Activated T-helper 1 cell treated with anti-CD3 and anti-CD28 coated beads, Interleukin-2, amount 50 U/mL, for 16 hours (primary cell): ENCODE results near the gene FOXD2.

ENCODE experiments used
- DNase-seq, 2 donors: peaks; one replicate each; pipeline ENCODE4 v3.0.0-alpha.2; 2020; ENCODE audit warnings: low read depth in 1 of 2, low spot score in 1 of 2

FOXD2 gene

DNA sequence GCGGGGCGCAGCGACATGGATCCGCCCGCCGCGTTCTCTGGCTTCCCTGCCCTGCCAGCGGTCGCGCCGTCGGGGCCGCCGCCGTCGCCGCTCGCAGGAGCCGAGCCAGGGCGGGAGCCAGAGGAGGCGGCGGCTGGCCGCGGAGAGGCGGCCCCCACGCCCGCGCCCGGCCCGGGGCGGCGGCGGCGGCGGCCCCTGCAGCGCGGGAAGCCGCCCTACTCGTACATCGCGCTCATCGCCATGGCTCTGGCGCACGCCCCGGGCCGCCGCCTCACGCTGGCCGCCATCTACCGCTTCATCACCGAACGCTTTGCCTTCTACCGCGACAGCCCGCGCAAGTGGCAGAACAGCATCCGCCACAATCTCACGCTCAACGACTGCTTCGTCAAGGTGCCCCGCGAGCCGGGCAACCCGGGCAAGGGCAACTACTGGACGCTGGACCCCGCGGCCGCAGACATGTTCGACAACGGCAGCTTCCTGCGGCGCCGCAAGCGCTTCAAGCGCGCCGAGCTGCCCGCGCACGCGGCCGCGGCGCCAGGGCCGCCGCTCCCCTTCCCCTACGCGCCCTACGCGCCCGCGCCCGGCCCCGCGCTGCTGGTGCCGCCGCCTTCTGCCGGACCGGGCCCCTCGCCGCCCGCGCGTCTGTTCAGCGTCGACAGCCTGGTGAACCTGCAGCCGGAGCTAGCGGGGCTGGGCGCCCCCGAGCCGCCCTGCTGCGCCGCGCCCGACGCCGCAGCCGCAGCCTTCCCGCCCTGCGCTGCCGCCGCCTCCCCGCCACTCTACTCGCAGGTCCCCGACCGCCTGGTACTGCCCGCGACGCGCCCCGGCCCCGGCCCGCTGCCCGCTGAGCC lies 21.3 kb upstream of the FOXD2 start:
- no peak for DNase-seq

DNA sequence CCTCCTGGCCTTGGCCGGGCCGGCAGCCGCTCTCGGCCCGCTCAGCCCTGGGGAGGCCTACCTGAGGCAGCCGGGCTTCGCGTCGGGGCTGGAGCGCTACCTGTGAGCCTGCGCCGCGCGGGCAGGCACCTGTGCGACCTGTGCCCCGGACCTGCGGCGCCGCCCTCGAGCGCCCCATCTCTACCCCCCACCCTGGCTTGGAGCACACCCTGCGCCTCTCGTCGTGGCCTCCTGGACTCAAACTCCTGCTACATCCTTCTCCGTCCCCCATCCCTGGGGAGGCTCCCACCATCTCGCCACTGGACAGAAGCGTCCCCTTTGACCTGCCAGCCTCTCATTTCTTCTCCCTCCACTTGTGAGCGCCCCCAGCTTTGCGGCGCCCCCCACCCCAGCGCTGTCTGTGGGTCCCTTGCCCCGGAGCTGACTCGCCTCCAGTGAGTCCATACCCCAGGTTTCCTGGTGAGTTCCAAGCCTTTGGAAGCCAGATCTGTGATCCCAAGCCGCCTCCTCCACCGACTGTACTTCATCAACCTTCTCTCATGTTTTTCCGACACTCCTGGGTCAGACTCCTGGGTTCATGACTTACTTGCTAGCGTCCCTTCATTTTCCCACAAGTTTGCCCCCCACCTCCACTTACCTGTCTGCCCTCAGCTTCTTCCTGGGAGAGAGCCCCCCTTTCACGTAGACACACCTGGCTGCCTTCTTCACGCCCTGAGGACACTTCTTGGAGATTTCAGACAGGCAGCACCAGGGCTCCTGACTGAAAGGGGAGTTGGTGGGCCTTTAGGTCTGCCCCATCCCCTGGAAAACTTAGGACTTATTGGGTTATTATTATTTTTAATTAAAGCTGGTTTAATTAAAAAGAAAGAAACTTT lies 20.4 kb upstream of the FOXD2 start:
- DNase-seq: no peak

DNA sequence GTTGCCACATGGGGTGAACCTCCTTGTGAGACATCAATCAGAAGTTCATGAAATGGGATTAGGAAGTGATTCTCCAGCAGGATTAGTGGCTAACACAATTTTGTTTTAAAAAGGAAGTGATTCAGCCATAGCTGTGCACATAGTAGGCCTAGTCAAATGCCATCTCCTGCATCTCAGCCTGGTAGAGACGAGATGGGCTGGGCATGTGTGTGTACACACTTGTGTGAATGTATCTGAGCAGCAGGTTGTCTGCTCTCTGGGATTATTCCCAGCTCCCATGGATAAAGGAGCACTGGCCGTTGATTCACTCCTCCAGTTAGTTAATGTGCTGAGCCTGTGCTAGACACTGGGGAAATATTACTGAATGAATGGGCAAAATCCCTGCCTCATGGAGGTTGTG lies 19.7 kb upstream of the FOXD2 start:
- no peak for DNase-seq

DNA sequence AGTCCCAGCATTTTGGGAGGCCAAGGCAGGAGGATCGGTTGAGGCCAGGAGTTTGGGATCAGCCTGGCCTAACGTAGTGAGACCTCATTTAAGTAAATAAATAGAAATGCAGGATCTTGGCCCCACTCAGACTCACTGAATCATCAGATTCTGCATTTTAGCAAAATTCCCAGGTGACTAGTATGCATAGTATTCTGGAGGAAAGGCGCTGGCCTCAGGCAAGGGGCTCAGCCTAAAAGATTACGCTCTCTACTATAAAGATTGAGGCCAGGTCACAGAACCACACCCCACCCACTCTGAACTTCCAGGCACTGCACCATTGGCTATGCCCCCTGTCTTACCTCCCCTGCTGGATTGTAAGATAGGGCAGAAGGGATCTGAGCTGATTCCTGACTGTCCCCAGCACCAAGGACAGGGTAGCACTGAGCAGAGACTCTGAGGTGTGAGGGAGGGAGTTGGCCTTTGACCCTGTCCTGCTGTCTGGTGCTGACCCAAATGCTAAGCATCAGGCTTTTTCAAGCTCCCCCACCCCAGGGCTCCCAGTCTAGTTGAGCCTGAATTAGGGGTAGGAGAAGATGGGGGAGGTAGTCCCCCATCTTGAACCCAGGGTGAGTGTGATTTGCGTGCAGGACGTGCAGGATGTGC lies 19.0 kb upstream of the FOXD2 start:
- no peak for DNase-seq

DNA sequence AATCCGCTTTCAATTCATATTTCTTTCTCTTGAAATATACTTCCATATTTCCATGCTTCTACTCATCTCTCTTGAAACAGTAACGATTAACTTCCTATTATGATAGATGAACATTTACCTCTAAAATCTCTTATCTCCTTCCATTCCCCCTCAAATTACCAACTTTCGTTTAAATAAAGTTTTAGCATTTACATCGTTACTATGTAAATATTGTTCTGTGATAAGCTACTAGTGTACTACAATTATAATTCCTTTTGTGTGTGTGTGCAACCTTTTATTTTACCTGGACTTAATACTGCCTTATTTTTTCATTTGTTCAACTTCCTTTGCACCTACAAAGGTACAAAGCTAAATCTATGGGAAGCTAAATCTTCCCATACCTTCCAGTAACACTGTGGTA lies 17.3 kb upstream of the FOXD2 start:
- no peak for DNase-seq

DNA sequence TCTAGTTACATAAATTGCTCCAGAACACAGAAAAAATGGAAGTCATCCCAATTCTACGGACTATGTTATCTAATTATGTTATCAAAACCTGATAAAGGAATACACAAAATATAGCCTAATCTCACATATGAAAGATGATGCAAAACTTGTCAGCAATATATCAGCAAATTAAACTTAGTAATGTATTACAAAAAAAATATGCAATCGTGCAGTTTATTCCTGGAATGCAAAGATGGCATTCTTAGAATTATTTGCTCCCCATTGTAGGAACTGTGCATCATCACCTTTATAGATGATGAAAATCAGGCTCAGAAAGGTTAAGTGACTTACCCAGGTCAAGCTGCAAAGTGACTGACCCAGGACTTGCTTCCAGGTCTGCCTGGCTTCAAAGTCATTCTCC lies 14.0 kb upstream of the FOXD2 start:
- DNase-seq: no peak

DNA sequence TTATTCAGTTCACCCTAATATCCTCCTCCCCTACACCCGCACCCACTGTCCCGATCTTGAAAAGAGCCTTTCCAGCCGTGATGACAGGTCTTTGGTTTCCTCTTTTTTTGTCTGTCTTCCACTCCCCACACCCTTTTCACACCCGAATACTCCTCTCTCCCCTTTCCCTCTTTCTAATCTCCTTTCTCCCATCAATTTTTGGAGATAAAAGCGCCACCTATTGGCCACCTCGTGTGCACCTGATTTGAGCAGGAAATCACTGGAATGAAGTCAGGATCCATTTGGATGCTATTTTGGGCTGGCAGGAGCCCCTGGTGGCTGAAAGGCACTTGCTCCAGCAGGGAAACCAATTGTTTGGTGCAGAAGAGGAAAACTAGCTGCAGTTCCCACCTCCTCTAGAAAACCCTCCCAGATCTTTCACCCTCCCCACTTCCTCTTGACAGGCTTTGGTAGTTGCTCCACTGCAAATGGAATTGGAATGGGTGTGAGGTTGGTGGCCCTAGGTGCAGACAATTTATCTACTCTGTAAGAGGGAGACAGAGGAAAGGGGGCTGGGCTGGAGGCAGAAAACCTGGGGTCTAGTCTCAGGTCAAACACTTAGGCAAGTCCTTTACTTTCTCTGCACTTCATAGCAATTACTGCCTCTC lies 13.4 kb upstream of the FOXD2 start:
- no peak for DNase-seq

DNA sequence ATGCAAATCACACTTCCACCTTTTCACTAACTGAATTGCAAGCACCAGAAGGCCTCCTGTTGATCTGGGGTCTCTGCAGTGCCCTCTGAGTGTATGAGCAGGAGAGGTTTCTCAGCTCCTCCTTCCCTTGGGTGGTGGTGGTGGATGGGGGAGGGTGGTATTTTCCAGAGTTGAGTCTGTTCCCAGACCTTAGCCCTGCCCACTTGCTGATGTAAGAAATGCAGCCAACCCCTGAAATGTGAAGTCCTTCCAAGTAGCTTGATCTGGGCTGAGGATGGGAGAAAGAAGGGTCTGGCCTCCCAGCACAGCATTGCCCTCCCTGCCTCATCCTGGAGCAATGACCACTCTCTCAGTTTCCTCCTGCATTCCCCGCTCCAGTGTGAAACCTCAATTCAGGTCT lies 6.3 kb upstream of the FOXD2 start:
- DNase-seq: no peak

DNA sequence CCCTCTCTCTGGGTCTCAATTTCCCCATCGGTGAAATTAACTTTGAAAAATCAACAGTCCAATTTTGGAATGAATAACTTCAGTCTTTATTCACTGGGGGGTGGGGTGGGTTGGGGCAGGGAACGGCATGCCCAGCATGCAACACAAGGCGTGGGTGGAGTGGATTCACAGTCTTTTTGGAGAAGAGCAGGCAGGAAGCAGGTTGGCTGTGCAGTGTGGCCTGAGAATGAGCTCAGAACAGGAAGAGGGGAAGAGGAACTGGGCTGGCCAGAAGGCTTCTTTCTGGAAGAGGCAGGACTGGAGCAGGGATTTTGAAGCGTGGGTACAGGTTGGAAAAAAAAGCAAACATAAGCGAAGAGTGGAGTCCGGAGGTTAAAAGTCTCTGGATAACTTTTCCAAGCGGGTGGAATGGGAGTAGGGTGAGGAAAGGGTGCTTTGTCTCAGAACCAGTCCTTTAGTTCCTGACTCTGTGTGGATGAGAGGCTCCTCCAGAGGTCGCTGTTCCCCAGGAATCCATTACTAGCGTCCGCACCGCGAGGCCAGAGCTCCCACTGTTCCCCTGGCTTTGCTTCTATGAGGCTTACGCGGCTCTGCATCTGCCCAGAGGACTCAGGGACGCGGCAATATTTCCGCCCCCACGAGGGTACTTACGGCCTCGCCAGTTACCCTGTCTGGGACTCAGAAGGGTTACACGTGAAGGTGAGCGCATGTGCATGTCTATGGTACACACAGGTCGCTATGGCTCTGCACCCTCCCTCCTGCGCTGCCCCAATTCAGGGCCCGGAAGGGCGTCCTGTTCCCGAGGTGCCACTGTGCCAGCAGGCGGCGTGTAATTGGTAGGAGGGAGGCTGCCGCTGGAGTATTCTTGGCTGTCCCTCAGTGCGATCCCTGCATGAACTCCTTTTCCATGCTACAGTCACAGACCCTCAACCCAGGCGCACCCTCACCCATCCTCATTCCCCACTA lies 5.5 kb upstream of the FOXD2 start:
- peak; percentile 28 to 32 for DNase-seq

DNA sequence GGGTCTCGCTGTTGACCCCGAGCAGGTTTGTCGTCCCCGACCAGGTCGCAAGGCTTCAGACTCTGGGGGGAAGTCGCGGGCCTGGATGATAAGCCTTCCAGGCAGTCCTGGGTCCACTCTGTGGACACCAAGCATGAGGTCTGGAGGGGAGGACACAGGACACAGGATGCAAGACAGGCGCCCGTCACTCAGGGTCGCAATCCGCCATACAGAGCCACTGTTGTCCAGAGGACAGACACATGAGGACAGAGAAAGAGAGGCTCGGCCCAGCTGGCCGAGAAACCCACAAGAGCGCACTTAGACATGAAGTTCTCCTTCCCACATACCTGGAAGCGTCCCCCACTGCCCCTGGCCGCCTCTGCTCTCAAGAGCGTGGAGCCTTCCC lies 4.8 kb upstream of the FOXD2 start:
- DNase-seq: no peak

DNA sequence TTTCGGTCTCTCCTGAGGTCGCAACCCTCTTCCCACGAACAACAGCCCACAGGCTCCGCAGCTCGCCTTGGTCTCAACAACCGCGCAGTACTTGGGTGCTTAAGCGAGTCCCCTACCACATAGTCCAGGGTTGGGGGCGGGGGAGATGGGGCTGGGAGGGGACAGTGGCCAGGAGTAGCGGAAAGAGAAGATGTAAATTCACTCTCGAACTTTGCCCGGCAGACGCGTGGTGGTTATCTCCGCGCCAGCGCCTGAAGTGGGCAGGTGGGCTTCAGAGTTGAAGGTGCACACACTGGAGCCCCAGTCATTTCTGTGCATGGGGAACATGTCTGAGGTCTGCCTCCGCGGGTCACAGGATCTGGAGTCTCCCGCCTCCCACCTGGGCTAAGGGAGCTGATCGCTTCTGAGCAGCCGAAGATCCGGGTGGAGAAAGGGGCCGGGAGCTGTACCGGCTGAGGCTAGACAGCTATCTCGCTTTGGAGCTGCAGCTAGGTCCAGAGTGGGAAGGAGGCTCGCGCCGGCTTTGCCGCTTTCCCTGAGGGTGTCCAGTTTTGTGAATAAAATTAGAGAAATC lies 4.3 kb upstream of the FOXD2 start:
- DNase-seq: no peak

DNA sequence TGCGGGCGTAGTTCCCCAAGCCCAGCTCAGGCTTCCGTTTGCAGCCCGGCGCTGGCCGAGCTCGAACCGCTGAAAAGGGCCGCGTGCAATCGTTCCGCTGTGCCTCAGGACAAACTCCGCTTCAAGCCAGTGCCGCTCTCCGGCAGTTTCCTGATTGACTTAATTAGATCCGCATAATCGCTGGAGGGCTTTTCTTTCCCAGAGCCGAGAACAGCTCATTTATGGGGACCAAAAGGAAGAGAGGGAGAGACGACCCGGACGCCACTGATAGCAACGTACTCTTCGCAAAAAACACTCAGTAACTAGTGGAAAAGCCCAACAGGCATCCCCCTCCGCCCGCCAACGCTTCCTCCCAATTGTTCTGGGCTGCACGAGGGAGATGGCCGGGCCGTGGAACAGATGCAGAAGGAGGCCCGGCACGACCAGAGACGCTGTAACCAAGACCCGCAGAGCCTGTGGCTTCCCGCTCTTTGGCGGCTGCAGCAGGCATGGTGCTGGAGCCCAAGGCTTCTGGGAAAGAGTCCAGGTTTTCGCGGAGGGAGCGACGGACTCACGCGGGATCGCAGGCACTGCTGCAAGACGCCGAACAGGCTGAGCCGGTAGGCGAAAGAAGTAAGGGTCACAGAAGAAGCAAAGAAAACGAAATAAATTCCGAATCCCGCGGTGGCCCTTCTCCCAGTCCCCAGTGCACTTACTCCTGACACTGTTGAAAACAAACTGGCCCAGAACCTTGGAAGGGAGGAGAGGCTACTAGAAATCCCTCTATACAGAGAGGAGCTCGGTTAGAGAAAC lies 3.6 kb upstream of the FOXD2 start:
- DNase-seq: no peak

DNA sequence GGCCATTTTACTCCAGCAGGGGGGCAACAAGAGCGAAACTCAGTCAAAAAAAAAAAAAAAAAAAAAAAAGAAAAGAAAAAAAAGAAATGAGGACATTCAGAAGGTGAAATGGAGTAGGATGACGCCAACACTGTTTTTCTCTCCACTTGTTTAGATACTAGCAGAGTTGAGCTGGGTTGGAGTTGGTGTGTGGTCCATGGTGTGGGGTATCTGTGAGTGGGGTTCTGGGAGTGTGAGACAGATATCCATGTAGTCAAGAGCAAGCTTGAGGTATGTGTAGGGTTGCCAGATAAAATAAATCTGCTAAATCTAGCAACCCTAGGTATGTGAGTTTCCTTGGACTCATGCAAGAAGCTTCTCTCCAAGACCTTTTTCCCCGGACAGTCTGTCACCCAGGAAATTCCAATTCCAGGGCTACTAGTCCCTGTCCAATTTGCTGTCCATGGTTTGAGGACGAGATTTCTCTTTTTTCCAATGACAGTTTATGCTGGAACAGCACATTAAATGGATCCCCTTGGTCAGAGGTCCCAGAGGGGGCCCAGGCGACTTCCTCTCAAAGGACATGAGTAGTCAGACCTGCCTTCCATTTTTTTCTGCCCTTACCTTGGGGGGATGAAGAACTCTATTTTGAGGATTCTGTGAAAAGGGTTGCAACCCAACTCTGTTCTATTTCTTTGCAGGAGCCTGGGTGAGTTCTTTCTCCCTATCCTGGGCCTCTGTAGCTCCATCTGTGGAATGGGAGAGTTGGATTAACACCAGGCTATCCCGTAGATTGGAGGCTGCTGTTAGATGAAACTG lies 2.1 kb upstream of the FOXD2 start:
- DNase-seq: no peak

DNA sequence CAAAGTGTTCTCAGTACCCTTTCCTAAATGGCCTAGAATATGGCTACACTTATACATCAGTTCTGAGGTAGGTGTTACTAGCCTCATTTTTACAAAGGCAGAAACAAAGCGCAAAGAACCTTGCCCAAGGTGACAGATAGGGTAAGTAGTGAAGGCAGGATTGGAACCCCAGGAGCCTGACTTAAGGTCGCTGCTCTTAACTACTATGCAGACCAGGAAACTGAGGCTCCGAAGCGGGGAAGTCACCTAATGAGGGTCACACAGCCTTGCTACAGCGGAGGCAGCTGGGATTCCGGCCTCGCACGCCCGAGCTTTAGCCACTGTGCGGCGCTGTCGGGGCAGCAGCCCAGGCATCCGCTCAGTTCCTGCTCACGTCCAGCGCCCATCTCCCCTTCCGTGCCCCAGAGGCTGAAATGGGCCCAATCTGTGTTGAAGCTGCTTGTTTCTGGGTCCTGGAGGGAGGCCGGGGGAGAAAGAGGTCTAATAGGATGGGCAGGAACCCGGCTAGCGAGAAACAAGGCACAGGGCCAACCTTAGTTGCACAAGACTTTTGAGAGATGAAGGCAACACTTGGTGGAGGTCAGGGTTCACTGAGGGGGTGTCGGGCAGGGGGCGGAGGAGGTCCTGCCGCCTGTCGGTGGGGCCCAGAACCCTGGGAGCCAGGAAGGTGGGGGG lies 1.4 kb upstream of the FOXD2 start:
- peak; percentile 59 to 61 for DNase-seq

DNA sequence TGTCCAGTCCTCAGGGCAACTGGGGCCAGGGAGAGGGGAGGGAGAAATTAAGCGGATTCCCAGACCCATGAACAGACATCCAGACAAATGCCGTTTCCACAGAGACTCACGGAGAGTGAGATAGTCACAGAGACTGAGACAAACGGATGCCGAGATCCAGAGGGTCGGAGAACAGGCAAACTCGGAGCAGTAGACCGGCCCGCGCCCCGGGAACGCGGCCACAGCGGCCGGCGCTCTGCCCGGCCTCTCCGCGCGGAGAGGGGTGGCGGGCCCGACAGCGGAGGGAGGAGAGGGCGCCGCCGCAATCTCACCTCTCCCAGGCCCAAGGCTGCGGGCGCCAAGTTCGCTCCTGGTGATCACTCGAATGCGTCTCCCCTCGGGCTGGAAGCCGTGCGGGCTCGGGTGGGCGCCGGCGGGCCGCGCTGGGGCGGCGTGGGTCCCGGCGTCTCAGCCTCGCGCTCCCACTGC lies 831 bp upstream of the FOXD2 start:
- DNase-seq: no peak

DNA sequence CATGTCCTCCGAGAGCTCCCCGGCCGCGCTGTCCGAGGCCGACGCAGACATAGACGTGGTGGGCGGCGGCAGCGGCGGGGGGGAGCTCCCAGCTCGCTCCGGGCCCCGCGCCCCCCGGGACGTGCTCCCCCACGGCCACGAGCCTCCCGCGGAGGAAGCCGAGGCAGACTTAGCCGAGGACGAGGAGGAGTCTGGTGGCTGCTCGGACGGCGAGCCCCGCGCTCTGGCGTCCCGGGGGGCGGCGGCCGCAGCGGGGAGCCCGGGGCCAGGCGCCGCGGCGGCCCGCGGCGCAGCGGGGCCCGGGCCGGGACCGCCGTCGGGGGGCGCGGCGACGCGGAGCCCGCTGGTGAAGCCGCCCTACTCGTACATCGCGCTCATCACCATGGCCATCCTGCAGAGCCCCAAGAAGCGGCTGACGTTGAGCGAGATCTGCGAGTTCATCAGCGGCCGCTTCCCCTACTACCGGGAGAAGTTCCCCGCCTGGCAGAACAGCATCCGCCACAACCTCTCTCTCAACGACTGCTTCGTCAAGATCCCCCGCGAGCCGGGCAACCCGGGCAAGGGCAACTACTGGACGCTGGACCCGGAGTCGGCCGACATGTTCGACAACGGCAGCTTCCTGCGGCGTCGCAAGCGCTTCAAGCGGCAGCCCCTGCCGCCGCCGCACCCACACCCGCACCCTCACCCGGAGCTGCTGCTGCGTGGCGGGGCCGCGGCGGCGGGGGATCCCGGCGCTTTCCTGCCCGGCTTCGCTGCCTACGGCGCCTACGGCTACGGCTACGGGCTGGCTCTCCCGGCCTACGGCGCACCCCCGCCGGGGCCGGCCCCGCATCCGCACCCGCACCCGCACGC lies 547 bp downstream of the FOXD2 start:
- no peak for DNase-seq
